Stomach smooth muscle (tissue), 2 donors: ENCODE data around the gene ITGB1BP1.

ENCODE experiments used
- H3K27ac ChIP-seq: one replicate; pipeline ENCODE4 v1.7.0; 2013; ENCODE audit warnings: mild to moderate bottlenecking, low read length, inconsistent platforms
- H3K27me3 ChIP-seq, 2 donors: one replicate each; pipeline ENCODE4 v1.7.0; 2013; ENCODE audit warnings: low read length in 2 of 2; ENCODE audit not compliant: insufficient read depth in 2 of 2, control insufficient read depth in 1 of 2
- H3K36me3 ChIP-seq, 2 donors: one replicate each; pipeline ENCODE4 v1.7.0; 2013; ENCODE audit warnings: low read length in 2 of 2; ENCODE audit not compliant: control insufficient read depth in 2 of 2, insufficient read depth in 2 of 2
- H3K4me1 ChIP-seq: one replicate; pipeline ENCODE4 v1.7.0; 2013; ENCODE audit warnings: low read length; ENCODE audit not compliant: control insufficient read depth, insufficient read depth
- H3K4me3 ChIP-seq, 2 donors: one replicate each; pipeline ENCODE4 v1.7.0; 2013; ENCODE audit warnings: low read length in 2 of 2
- H3K9ac ChIP-seq, 2 donors: one replicate each; pipeline ENCODE4 v1.7.0; 2013; ENCODE audit warnings: low read length in 2 of 2, mild to moderate bottlenecking in 1 of 2
- H3K9me3 ChIP-seq, 2 donors: one replicate each; pipeline ENCODE4 v1.7.0; 2013; ENCODE audit warnings: low read length in 2 of 2; ENCODE audit not compliant: control insufficient read depth in 2 of 2
- donor health status: healthy.
- donor health status: Pancreatic carcinoma.

The ITGB1BP1 gene

DNA sequence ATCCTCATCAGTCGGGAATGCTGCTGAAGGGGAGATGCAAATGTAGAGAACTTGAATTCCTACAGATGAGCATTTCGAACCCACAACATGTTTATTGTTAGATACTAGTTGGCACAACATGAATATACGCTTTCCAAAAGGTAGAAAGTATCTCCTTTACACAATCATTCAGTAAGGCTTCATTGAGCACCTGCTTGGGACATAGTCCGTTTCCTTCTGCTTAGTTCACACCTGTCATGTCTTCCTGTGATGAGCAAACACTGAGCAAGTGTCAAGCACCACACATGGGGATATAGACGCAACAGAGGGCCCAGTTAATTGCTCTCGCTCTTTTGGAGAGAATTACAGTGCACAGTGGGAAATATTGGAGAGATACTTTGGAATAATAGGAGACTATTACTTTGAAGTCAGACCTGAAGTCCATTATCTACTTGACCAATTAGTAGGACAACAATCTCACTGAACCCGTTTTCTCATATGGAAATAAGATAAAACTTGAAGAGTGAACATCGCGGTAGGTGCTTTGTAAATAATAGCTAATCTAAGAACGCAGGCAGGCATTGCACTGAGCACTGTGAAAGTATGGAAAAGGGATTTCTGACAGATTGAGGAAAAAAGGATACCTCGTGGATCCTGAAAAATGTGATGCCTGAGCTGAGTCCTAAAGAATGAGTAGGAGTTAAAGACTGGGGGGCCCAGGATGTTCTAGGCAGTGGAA lies 1.3 kb upstream of the ITGB1BP1 start:
- Histone ChIP-seq H3K27ac (no peak overlapping the region), H3K9me3 (no peaks in the 10 kb centered on the region), H3K36me3 (peaks cover 0 to 4% of the 10 kb centered on the region in 2 donors), H3K9ac (peak overlapping the region; percentile 80 to 93), H3K27me3 (no peaks in the 10 kb centered on the region), H3K4me3 (peak overlapping the region; percentile 92 to 99), H3K4me1 (peaks cover 30% of the 10 kb centered on the region)

DNA sequence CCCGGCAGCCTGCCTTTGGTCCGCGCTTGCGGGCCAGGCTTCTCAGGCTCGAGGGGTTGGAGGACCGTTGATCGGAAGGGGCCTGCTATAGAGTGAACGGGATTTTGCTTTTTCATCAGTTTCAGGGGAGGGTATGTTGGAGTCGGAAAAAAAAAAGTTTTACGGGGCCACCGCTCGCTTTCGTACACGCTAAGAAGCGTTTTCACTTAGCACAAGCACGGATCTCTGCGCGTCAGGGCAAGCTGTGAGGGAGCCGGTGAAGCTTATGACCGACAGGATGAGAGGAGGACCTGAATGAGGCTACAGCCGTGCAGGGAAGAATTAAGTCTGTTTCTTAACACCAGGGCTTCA lies 569 bp upstream of the ITGB1BP1 start:
- Histone ChIP-seq H3K27me3 (no peaks in the 10 kb centered on the region), H3K9ac (peak overlapping the region; percentile 80 to 93), H3K4me1 (peaks cover 30% of the 10 kb centered on the region), H3K27ac (peak overlapping the region; percentile 76), H3K4me3 (peak overlapping the region; percentile 92 to 99), H3K9me3 (no peaks in the 10 kb centered on the region), H3K36me3 (peaks cover 0 to under 1% of the 10 kb centered on the region in 2 donors)

DNA sequence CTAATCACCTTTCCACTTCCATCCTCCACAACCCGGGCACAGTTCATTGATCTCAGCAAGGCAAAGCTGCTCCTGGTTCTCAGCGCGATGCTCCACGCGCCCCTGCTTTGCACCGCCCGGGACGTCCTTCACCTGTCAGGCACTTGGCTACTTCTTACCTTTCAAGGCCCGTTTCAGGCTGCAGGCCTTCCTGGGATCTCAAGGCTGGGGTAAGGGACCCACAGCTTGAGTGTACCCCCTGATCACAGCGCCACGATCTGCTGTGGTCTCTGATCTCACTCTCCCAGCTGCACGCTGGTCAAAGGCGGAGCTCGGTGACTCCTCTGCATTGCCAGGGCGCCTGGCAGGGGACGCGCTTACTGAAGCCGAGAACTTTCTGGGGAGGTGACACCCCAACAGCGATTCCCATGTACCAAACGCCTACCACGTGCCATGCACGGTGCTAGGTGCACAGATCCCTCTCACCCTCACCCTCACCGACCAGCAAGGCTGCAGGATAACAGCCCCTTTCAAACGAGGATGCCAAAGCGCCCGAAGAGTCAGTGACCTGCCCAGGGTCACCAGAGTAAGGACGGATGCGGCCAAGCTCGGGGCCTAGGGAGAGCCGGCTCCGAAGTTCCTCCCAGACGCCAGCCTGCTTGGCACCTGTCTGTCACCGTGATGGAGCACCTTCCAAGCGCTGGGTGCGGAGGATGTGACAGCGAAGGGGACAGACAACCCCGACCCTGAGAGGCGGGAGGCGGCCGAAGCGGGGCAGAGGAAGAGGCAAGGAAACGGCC lies 818 bp downstream of the ITGB1BP1 start:
- Histone ChIP-seq H3K9me3 (no peaks in the 10 kb centered on the region), H3K4me3 (peak overlapping the region; percentile 92 to 99), H3K36me3 (peaks cover 0 to 2% of the 10 kb centered on the region in 2 donors)

DNA sequence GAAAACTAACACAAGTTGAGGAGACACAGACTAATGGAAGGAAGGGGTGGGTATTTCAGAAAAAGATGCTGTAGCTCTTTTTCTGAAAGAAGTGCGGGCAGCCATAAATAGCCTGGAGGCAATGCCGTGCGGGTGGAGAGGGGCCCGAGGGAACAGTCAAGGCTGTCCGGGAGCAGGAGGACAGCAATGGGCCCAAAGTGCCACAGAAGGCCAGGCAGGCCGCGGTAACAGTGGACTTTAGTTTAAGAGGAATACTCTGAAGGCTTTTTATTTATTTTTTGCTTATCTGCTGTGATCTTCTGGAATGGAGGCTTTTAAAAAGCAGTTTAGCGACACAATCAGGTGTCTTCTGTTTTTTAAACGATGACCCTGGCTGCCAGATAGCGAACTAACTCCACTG lies 2.8 kb downstream of the ITGB1BP1 start:
- Histone ChIP-seq H3K4me3 (no peak overlapping the region), H3K27ac (no peak overlapping the region), H3K4me1 (peaks cover 30% of the 10 kb centered on the region)

More for the DNA sequence above, 818 bp downstream of the ITGB1BP1 start:
- Histone ChIP-seq H3K9ac (peak overlapping the region; percentile 80 to 93), H3K27me3 (no peaks in the 10 kb centered on the region), H3K27ac (peak overlapping the region; percentile 76), H3K4me1 (peaks cover 30% of the 10 kb centered on the region)

GRCh38 chr2:9419541-9419940 lies 3.8 kb downstream of the ITGB1BP1 start:
- peaks cover 25% of the 10 kb centered on the region for H3K4me1 ChIP-seq
- no peak overlapping the region for H3K4me3 ChIP-seq
- H3K9me3 ChIP-seq = no peaks in the 10 kb centered on the region
- H3K36me3 ChIP-seq = peaks cover 0 to 10% of the 10 kb centered on the region in 2 donors
- no peak overlapping the region for H3K27ac ChIP-seq
- no peaks in the 10 kb centered on the region for H3K27me3 ChIP-seq
- H3K9ac ChIP-seq = no peak overlapping the region

More for the DNA sequence above, 2.8 kb downstream of the ITGB1BP1 start:
- Histone ChIP-seq H3K9me3 (no peaks in the 10 kb centered on the region), H3K36me3 (peaks cover 0 to 9% of the 10 kb centered on the region in 2 donors), H3K9ac (no peak overlapping the region), H3K27me3 (no peaks in the 10 kb centered on the region)

GRCh38 chr2:9418746-9419145 lies 4.6 kb downstream of the ITGB1BP1 start:
- H3K27ac ChIP-seq = no peak overlapping the region
- no peaks in the 10 kb centered on the region for H3K9me3 ChIP-seq
- H3K9ac ChIP-seq = no peak overlapping the region
- H3K4me1 ChIP-seq = peaks cover 18% of the 10 kb centered on the region
- peaks cover 5 to 18% of the 10 kb centered on the region in 2 donors for H3K36me3 ChIP-seq
- H3K4me3 ChIP-seq = no peak overlapping the region
- no peaks in the 10 kb centered on the region for H3K27me3 ChIP-seq

GRCh38 chr2:9417725-9418124 lies 5.6 kb downstream of the ITGB1BP1 start:
- Histone ChIP-seq H3K27me3 (no peaks in the 10 kb centered on the region), H3K27ac (no peak overlapping the region), H3K9ac (no peak overlapping the region), H3K4me1 (peaks cover 18% of the 10 kb centered on the region), H3K36me3 (peaks cover 6 to 18% of the 10 kb centered on the region in 2 donors), H3K9me3 (no peaks in the 10 kb centered on the region), H3K4me3 (no peak overlapping the region)

- Histone ChIP-seq H3K36me3 (peaks cover 7 to 19% of the 10 kb centered on the region in 2 donors), H3K9ac (no peak overlapping the region), H3K27ac (no peak overlapping the region), H3K4me1 (peaks cover 10% of the 10 kb centered on the region), H3K9me3 (no peaks in the 10 kb centered on the region), H3K4me3 (no peak overlapping the region), H3K27me3 (no peaks in the 10 kb centered on the region)
These were observed 6.4 kb downstream of the ITGB1BP1 start for GRCh38 chr2:9416962-9417316.

DNA sequence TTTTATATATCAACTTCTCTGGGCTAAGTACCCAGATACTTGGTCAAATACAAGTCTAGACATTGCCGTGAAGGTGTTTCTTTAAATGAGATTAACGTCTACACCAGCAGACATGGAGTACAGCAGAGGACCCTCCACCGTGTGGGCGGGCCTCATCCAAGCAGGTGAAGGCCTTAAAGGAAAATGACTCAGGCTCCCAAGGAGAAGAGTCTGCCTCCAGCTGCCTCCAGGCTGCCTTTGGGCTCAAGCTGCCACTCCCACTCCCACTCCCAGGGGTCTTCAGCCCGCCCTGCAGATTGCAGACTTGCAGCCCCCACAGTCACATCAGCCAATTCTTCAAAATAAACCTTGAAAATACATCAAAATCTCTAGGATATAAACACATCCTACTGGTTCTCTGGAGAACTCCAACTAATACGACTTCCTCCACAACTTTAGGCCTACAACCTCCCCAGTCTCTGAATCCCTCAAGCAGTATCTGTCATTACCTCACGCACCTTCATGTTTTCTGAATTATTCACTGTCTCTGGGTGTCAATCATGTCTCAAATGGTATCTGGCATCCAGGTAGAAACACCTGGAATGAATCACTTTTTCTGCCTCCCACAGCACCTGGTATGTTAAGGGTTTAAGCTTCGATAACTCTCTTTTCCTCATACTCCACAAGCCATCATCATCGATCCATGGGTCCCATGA lies 6.9 kb downstream of the ITGB1BP1 start:
- no peak overlapping the region for H3K9ac ChIP-seq
- no peak overlapping the region for H3K4me3 ChIP-seq
- no peaks in the 10 kb centered on the region for H3K27me3 ChIP-seq
- peaks cover 8 to 20% of the 10 kb centered on the region in 2 donors for H3K36me3 ChIP-seq
- peaks cover 6% of the 10 kb centered on the region for H3K4me1 ChIP-seq
- H3K9me3 ChIP-seq = no peaks in the 10 kb centered on the region
- no peak overlapping the region for H3K27ac ChIP-seq

- Histone ChIP-seq H3K4me3 (no peak overlapping the region), H3K9me3 (no peaks in the 10 kb centered on the region), H3K27ac (no peak overlapping the region), H3K36me3 (peaks cover 9 to 23% of the 10 kb centered on the region in 2 donors), H3K9ac (no peak overlapping the region), H3K4me1 (peaks cover 4% of the 10 kb centered on the region), H3K27me3 (no peaks in the 10 kb centered on the region)
These were observed 7.7 kb downstream of the ITGB1BP1 start for GRCh38 chr2:9415516-9416169.
